HepG2 (cell line): ENCODE data around the gene GNB3. TPM values are rescaled to one million over a fixed set of nuclear protein-coding genes. Genes with fewer than 3 reads are reported as not detected.

ENCODE experiments used
- ESRRA ChIP-seq: sonication (generic); formaldehyde crosslinking; IDR thresholded peaks from 2 replicates; pipeline ENCODE4 v1.5.1; 2020; ENCODE audit warnings: mild to moderate bottlenecking, low read depth, missing genetic modification reagents
- FLYWCH1 ChIP-seq: sonication (generic); formaldehyde crosslinking; IDR thresholded peaks from 2 replicates; pipeline ENCODE4 v1.8.1; 2023; ENCODE audit warnings: mild to moderate bottlenecking, missing genetic modification reagents
- HNRNPK ChIP-seq: fragments of 200-400 bp; formaldehyde crosslinking; IDR thresholded peaks from 2 replicates; pipeline ENCODE4 v1.6.1; 2018; ENCODE audit warnings: low read length, low read depth, moderate library complexity, mild to moderate bottlenecking; ENCODE audit not compliant: poor library complexity, severe bottlenecking
- KAT2B ChIP-seq: fragments of 150-350 bp; IDR thresholded peaks from 2 replicates; pipeline ENCODE4 v1.6.1; 2014; ENCODE audit warnings: low read depth, low read length, borderline replicate concordance
- MEF2D ChIP-seq: sonication (generic); formaldehyde crosslinking; IDR thresholded peaks from 2 replicates; pipeline ENCODE4 v1.5.1; 2020; ENCODE audit warnings: mild to moderate bottlenecking, missing genetic modification reagents
- MIXL1 ChIP-seq: IDR thresholded peaks from 2 replicates; pipeline ENCODE4 v1.6.1; 2016
- NCOA2 ChIP-seq: sonication (generic); formaldehyde crosslinking; IDR thresholded peaks from 2 replicates; pipeline ENCODE4 v1.8.0; 2022; ENCODE audit warnings: inconsistent platforms
- NCOA5 ChIP-seq: sonication (generic); formaldehyde crosslinking; IDR thresholded peaks from 2 replicates; pipeline ENCODE4 v1.4.0; 2020; ENCODE audit warnings: missing genetic modification reagents
- ONECUT2 ChIP-seq: sonication (generic); formaldehyde crosslinking; IDR thresholded peaks from 2 replicates; pipeline ENCODE4 v1.4.0; 2020; ENCODE audit warnings: missing genetic modification reagents
- SMYD3 ChIP-seq: sonication (generic); formaldehyde crosslinking; IDR thresholded peaks from 2 replicates; pipeline ENCODE4 v1.8.1; 2023; ENCODE audit warnings: mild to moderate bottlenecking, missing genetic modification reagents
- TBX3 ChIP-seq: fragments of 450-650 bp; IDR thresholded peaks from 2 replicates; pipeline ENCODE4 v1.6.1; 2017; ENCODE audit warnings: antibody characterized with exemption, mild to moderate bottlenecking, inconsistent platforms, borderline replicate concordance
- TRIM24 ChIP-seq: sonication (generic); formaldehyde crosslinking; IDR thresholded peaks from 2 replicates; pipeline ENCODE4 v1.8.0; 2022; ENCODE audit warnings: mild to moderate bottlenecking, missing genetic modification reagents
- XBP1 ChIP-seq: sonication (generic); formaldehyde crosslinking; IDR thresholded peaks from 2 replicates; pipeline ENCODE4 v1.5.0; 2020; ENCODE audit warnings: missing genetic modification reagents
- ZMYM4 ChIP-seq: sonication (generic); formaldehyde crosslinking; IDR thresholded peaks from 2 replicates; pipeline ENCODE4 v1.8.1; 2023; ENCODE audit warnings: mild to moderate bottlenecking, missing genetic modification reagents
- ZNF431 ChIP-seq: sonication (generic); formaldehyde crosslinking; IDR thresholded peaks from 2 replicates; pipeline ENCODE4 v1.9.0; 2022; ENCODE audit warnings: missing genetic modification reagents, low read depth, mild to moderate bottlenecking, borderline replicate concordance
- ZNF564 ChIP-seq: sonication (generic); formaldehyde crosslinking; IDR thresholded peaks from 2 replicates; pipeline ENCODE4 v1.8.1; 2023; ENCODE audit warnings: mild to moderate bottlenecking, missing genetic modification reagents
- polyA plus RNA-seq, 8 experiments: library from polyadenylated mRNA; depleted of rRNA in 3 of 8; stranded (reverse) in 7 of 8; unstranded in 1 of 8; fragments of >200 nt; fragmentation: Illumina TruSeq in 4 of 8; extraction: Trizol in 4 of 8; gene quantifications; 2 replicates each; pipeline versions ENCODE4 v1.2.1 to v1.2.3, GENCODE V29; 2011 to 2016; ENCODE audit warnings: low read depth in 4 of 8, missing spikeins in 1 of 8, mixed read lengths in 1 of 8; ENCODE audit not compliant: insufficient read depth in 1 of 8
- total RNA-seq, 5 experiments: library from RNA; depleted of rRNA; stranded (reverse); fragments of >200 nt; fragmentation: Illumina TruSeq; extraction: Trizol; gene quantifications; 2 replicates each; pipeline ENCODE4 v1.2.3, GENCODE V29; 2016; ENCODE audit warnings: low read depth in 1 of 5
- TF ChIP-seq, protein P1 (sequence below): sonication (generic); formaldehyde crosslinking; conservative IDR thresholded peaks from 2 replicates; pipeline ENCODE4 v1.5.0; 2020; ENCODE audit warnings: missing genetic modification reagents
- TF ChIP-seq, protein P2 (sequence below): sonication (generic); formaldehyde crosslinking; IDR thresholded peaks from 2 replicates; pipeline ENCODE4 v1.5.0; 2020; ENCODE audit warnings: mild to moderate bottlenecking, missing genetic modification reagents, borderline replicate concordance
- TF ChIP-seq, protein P3 (sequence below): sonication (generic); formaldehyde crosslinking; IDR thresholded peaks from 2 replicates; pipeline ENCODE4 v1.5.1; 2020; ENCODE audit warnings: missing genetic modification reagents, mild to moderate bottlenecking, borderline replicate concordance
- TF ChIP-seq, protein P4 (sequence below): sonication (generic); formaldehyde crosslinking; conservative IDR thresholded peaks from 2 replicates; pipeline ENCODE4 v1.8.0; 2022; ENCODE audit warnings: low read depth, missing genetic modification reagents

Gene GNB3
- total and polyA plus RNA-seq, 2 of the 13 experiments (the other 11 are each of a cell fraction or from before 2014, with no cell fraction given), result 1.3 to 3.6 TPM

DNA sequence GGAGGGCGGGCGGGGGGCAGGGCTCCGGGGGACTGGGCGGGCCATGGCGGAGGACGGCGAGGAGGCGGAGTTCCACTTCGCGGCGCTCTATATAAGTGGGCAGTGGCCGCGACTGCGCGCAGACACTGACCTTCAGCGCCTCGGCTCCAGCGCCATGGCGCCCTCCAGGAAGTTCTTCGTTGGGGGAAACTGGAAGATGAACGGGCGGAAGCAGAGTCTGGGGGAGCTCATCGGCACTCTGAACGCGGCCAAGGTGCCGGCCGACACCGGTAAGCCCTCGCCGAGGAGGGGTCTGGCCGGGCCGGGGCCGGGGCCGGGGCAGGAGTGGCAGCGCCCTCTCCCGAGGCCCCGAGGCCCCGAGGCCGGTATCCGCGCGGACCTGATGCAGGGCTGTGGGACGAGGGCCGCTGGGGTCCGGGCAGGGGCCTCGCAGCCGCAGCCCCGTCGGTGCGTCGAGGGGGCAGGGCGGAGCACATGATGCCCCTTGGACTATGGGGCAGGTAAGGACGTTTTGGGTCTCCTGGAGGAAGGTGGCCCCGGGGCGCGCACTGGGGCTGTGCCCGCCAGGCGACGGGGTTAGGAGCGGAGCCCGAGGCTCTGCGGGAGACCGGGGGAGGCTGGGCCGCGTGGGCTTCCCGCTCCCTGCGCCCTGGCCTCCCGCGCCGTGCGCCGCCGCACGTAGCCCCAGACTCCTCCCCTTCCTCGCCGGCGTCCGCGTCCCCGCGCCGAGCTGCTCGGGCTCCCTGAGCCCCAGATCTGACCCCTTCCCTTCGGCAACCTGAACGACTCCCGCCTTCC, 26.9 kb downstream of the GNB3 start, which contains the start of gene TPI1 (continued):
- peak; percentile 45; the same call in 1 of the 2 replicates for TF ChIP-seq NCOA2 (CRISPR knock-in tag)
- no peak; the same call in 1 of the 2 replicates for TF ChIP-seq SMYD3 (CRISPR knock-in tag)
- TF ChIP-seq, protein P1, sequence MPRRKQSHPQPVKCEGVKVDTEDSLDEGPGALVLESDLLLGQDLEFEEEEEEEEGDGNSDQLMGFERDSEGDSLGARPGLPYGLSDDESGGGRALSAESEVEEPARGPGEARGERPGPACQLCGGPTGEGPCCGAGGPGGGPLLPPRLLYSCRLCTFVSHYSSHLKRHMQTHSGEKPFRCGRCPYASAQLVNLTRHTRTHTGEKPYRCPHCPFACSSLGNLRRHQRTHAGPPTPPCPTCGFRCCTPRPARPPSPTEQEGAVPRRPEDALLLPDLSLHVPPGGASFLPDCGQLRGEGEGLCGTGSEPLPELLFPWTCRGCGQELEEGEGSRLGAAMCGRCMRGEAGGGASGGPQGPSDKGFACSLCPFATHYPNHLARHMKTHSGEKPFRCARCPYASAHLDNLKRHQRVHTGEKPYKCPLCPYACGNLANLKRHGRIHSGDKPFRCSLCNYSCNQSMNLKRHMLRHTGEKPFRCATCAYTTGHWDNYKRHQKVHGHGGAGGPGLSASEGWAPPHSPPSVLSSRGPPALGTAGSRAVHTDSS (CRISPR knock-in tag), result no peak
- 0 out of 2 replicates have a peak, but pooled peaks have one; percentile 70 for TF ChIP-seq XBP1 (CRISPR knock-in tag)
- TF ChIP-seq, protein P2, sequence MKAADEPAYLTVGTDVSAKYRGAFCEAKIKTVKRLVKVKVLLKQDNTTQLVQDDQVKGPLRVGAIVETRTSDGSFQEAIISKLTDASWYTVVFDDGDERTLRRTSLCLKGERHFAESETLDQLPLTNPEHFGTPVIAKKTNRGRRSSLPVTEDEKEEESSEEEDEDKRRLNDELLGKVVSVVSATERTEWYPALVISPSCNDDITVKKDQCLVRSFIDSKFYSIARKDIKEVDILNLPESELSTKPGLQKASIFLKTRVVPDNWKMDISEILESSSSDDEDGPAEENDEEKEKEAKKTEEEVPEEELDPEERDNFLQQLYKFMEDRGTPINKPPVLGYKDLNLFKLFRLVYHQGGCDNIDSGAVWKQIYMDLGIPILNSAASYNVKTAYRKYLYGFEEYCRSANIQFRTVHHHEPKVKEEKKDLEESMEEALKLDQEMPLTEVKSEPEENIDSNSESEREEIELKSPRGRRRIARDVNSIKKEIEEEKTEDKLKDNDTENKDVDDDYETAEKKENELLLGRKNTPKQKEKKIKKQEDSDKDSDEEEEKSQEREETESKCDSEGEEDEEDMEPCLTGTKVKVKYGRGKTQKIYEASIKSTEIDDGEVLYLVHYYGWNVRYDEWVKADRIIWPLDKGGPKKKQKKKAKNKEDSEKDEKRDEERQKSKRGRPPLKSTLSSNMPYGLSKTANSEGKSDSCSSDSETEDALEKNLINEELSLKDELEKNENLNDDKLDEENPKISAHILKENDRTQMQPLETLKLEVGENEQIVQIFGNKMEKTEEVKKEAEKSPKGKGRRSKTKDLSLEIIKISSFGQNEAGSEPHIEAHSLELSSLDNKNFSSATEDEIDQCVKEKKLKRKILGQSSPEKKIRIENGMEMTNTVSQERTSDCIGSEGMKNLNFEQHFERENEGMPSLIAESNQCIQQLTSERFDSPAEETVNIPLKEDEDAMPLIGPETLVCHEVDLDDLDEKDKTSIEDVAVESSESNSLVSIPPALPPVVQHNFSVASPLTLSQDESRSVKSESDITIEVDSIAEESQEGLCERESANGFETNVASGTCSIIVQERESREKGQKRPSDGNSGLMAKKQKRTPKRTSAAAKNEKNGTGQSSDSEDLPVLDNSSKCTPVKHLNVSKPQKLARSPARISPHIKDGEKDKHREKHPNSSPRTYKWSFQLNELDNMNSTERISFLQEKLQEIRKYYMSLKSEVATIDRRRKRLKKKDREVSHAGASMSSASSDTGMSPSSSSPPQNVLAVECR (CRISPR knock-in tag), result peak; percentile 60; the same call in 1 of the 2 replicates
- no peak for TF ChIP-seq ESRRA (CRISPR knock-in tag)
- 0 out of 2 replicates have a peak, but pooled peaks have one; percentile 48 for TF ChIP-seq ZNF564
- TF ChIP-seq MEF2D (CRISPR knock-in tag), result peak; percentile 43; the same call in 1 of the 2 replicates
- TF ChIP-seq ONECUT2 (CRISPR knock-in tag), result no peak
- TF ChIP-seq, protein P3, sequence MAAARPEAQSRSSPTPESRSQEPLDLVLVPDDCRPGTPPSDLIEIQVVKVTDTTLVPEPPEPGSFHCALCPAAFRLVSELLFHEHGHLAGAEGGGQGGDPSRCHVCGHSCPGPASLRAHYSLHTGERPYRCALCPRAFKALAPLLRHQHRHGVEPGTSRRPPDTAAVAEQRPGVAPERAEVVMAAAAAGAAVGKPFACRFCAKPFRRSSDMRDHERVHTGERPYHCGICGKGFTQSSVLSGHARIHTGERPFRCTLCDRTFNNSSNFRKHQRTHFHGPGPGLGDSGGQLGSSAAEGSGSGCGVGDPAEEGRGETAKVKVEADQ, result peak; percentile 94; the same call in 1 of the 2 replicates
- no peak for TF ChIP-seq FLYWCH1 (CRISPR knock-in tag)
- TF ChIP-seq MIXL1 (CRISPR knock-in tag), result 0 out of 2 replicates have a peak, but pooled peaks have one; percentile 21
- no peak for TF ChIP-seq NCOA5 (CRISPR knock-in tag)
- peak; percentile 42 for TF ChIP-seq HNRNPK
- TF ChIP-seq TRIM24, result no peak
- TF ChIP-seq ZNF431, result no peak; the same call in 1 of the 2 replicates
- TF ChIP-seq, protein P4, sequence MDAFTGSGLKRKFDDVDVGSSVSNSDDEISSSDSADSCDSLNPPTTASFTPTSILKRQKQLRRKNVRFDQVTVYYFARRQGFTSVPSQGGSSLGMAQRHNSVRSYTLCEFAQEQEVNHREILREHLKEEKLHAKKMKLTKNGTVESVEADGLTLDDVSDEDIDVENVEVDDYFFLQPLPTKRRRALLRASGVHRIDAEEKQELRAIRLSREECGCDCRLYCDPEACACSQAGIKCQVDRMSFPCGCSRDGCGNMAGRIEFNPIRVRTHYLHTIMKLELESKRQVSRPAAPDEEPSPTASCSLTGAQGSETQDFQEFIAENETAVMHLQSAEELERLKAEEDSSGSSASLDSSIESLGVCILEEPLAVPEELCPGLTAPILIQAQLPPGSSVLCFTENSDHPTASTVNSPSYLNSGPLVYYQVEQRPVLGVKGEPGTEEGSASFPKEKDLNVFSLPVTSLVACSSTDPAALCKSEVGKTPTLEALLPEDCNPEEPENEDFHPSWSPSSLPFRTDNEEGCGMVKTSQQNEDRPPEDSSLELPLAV (CRISPR knock-in tag), result no peak
- TF ChIP-seq TBX3, result no peak
- no peak for TF ChIP-seq KAT2B
- TF ChIP-seq ZMYM4 (CRISPR knock-in tag), result peak; percentile 55; the same call in 1 of the 2 replicates
